Smooth muscle cell (in vitro differentiated cells): Measurements from ENCODE around the gene APBA2. TPM values are rescaled to one million over a fixed set of nuclear protein-coding genes. Genes with fewer than 3 reads are reported as not detected.

ENCODE experiments used
- DNase-seq: peaks from one replicate; lab custom pipeline; 2025; ENCODE audit not compliant: unreplicated experiment; lab: John Stamatoyannopoulos, UW
- H2AFZ ChIP-seq: fragments of 200-600 bp; sonication (generic); 2 replicates; pipeline ENCODE4 v1.6.0; 2016; ENCODE audit warnings: antibody characterized with exemption, low read depth, mild to moderate bottlenecking
- H3F3A ChIP-seq: fragments of 200-600 bp; sonication (generic); 2 replicates; pipeline ENCODE4 v1.6.0; 2017; ENCODE audit warnings: antibody characterized with exemption, low read depth
- H3K27ac ChIP-seq: fragments of 200-600 bp; sonication (generic); 2 replicates; pipeline ENCODE4 v1.5.1; 2016; ENCODE audit warnings: low read depth, mild to moderate bottlenecking
- H3K27me3 ChIP-seq: fragments of 200-600 bp; sonication (generic); 2 replicates; pipeline ENCODE4 v1.6.1; 2016; ENCODE audit warnings: low read depth, mild to moderate bottlenecking
- H3K36me3 ChIP-seq: fragments of 200-600 bp; sonication (generic); 2 replicates; pipeline ENCODE4 v1.5.1; 2016; ENCODE audit warnings: low read depth
- H3K4me1 ChIP-seq: fragments of 200-600 bp; sonication (generic); 2 replicates; pipeline ENCODE4 v1.5.1; 2016; ENCODE audit warnings: low read depth
- H3K4me2 ChIP-seq: fragments of 200-600 bp; sonication (generic); 2 replicates; pipeline ENCODE4 v1.6.0; 2016; ENCODE audit warnings: mild to moderate bottlenecking
- H3K4me3 ChIP-seq: fragments of 200-600 bp; sonication (generic); 2 replicates; pipeline ENCODE4 v1.5.1; 2016; ENCODE audit warnings: mild to moderate bottlenecking
- H3K79me2 ChIP-seq: fragments of 200-600 bp; sonication (generic); 2 replicates; pipeline ENCODE4 v1.6.0; 2016; ENCODE audit warnings: low read depth, mild to moderate bottlenecking
- H3K9ac ChIP-seq: fragments of 200-600 bp; sonication (generic); 2 replicates; pipeline ENCODE4 v1.6.0; 2016; ENCODE audit warnings: low read depth
- H3K9me3 ChIP-seq: fragments of 200-600 bp; sonication (generic); replicated peaks from 2 replicates; pipeline ENCODE4 v1.5.1; 2016; ENCODE audit warnings: low read depth
- H4K20me1 ChIP-seq: fragments of 200-600 bp; sonication (generic); 2 replicates; pipeline ENCODE4 v1.6.0; 2016; ENCODE audit warnings: low read depth
- WGBS: methylation state at CpG from one replicate; pipeline ENCODE4 v1.1.7; 2016; ENCODE audit warnings: low lambda C conversion rate; 5-methylcytosine and 5-hydroxymethylcytosine counted together
- polyA plus RNA-seq: library from polyadenylated mRNA; unstranded; fragments of >200 nt; fragmentation: Nextera tagmentation; extraction: Ambion mirVana; gene quantifications from 2 replicates; pipeline ENCODE4 v1.2.1, GENCODE V29; 2016
- total RNA-seq: library from RNA; depleted of rRNA; stranded (reverse); fragments of >200 nt; gene quantifications from 2 replicates; pipeline ENCODE4 v1.2.3, GENCODE V29; 2014
- TF ChIP-seq, protein P1 (sequence below): fragments of 200-600 bp; sonication (generic); IDR thresholded peaks from 2 replicates; pipeline ENCODE4 v1.5.1; 2017; ENCODE audit warnings: borderline replicate concordance, mild to moderate bottlenecking, antibody characterized with exemption; ENCODE audit not compliant: insufficient read depth, poor library complexity, severe bottlenecking

The APBA2 gene
- total and polyA plus RNA-seq, 2 experiments from 2014 or later = 10.2 to 14.9 TPM

DNA sequence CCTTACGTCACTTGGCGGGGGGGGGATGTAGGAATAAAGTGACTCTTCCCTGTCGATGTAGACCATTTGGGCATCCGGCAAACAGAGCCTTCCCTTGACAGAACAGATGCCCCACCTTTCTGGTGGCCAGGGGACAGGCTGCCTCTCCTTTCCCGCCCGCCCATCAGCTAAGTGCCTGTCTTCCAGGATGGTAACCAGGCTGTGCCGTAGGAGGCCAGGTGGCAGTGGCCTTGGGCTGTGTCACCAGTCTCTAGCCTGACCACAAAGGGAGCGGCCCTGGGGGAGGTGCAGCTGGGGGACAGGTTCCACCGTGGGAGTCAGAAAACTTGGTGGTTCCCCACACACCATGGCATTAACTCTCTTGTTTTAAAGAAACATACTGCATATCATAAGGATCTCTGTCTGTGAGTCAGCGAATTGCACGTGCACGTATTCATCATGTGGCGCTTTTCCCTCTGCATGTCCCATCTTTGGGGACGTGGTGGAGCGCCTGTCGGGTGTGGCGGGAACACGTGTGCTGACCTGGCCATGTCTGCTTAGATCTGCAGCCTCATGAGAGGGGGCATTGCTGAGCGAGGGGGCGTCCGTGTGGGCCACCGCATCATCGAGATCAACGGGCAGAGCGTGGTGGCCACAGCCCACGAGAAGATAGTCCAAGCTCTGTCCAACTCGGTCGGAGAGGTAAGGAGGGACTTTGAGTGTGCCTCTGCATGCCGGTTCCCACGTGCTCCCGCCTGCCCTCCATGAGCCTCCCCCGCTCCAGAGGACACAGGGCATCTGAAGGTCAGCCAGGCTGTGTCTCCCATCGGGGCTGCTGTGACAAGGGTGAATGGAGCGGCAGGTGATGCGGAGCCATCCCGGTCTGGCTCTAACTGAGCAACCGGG lies 227.8 kb downstream of the APBA2 start:
- TF ChIP-seq, protein P1, sequence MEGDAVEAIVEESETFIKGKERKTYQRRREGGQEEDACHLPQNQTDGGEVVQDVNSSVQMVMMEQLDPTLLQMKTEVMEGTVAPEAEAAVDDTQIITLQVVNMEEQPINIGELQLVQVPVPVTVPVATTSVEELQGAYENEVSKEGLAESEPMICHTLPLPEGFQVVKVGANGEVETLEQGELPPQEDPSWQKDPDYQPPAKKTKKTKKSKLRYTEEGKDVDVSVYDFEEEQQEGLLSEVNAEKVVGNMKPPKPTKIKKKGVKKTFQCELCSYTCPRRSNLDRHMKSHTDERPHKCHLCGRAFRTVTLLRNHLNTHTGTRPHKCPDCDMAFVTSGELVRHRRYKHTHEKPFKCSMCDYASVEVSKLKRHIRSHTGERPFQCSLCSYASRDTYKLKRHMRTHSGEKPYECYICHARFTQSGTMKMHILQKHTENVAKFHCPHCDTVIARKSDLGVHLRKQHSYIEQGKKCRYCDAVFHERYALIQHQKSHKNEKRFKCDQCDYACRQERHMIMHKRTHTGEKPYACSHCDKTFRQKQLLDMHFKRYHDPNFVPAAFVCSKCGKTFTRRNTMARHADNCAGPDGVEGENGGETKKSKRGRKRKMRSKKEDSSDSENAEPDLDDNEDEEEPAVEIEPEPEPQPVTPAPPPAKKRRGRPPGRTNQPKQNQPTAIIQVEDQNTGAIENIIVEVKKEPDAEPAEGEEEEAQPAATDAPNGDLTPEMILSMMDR = no peak
- Histone ChIP-seq H2AFZ (no peak overlapping the region), H3K9ac (no peak overlapping the region), H3K4me2 (no peak overlapping the region), H4K20me1 (no peaks in the 10 kb centered on the region), H3K27me3 (no peaks in the 10 kb centered on the region), H3K4me3 (no peak overlapping the region), H3F3A (no peaks in the 10 kb centered on the region), H3K27ac (no peak overlapping the region), H3K4me1 (no peaks in the 10 kb centered on the region), H3K79me2 (no peaks in the 10 kb centered on the region), H3K9me3 (no peaks in the 10 kb centered on the region), H3K36me3 (no peaks in the 10 kb centered on the region)
- 84% methylated on average over 37 of the region's 37 CpGs for WGBS
- no peak for DNase-seq

- Histone ChIP-seq H2AFZ (no peak overlapping the region), H3F3A (no peaks in the 10 kb centered on the region), H3K9me3 (no peaks in the 10 kb centered on the region), H3K4me3 (no peak overlapping the region), H3K4me2 (peak overlapping the region; percentile 90), H3K27me3 (no peaks in the 10 kb centered on the region), H3K36me3 (no peaks in the 10 kb centered on the region), H3K27ac (no peak overlapping the region), H4K20me1 (no peaks in the 10 kb centered on the region), H3K4me1 (no peaks in the 10 kb centered on the region), H3K79me2 (no peaks in the 10 kb centered on the region), H3K9ac (no peak overlapping the region)
- TF ChIP-seq, protein P1 = no peak
- 64% methylated on average over 14 of the region's 18 CpGs for WGBS
- no peak for DNase-seq
Observed at GRCh38 chr15:29114221-29115092, 228.7 kb downstream of the APBA2 start.

DNA sequence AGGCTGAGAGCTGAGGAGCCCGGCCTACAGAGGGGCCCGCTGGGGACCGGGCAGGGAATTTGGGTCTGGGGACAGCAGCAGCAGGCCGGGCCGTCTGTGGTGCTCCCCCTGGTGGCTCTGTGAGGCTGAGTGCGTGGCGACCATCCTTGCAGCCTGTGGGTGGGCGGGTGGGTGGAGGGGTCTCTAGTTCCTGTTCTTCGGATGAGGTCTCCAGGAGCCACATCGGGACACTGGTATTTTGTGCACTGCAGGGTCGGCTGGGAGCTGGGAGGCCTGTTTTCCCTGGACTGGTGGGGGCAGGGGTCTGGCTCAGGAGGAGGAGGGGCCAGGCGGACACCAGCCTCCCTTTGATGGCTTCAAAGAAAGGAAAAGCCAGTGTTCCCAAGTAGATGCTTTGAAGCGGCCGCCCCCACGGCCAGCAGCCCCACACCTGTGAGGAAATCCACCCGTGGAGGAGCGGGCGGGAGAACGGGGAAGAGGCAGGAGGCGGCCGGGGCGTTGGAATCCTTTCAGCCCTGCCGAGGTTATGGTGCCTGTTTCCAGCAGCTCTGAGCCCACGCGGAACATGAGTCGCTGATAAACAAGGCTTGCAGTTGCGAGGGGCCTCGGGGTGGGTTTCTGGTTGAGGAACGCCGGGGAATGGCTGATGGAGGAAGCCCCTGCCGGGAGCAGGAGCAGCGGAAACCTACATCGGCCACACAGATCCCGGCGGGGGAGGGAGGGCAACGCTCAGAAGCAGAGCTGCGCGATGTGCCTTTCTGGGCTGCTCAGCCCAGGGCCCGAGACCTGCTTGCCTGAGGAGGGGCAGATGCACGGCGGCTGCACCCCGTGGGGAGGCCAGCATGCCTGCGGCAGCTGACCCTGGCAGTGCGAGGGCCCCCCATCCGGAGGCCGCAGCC lies 229.6 kb downstream of the APBA2 start:
- H3K27me3 ChIP-seq = no peaks in the 10 kb centered on the region
- WGBS = 8% methylated on average over 38 of the region's 46 CpGs

More for the DNA sequence above, 229.6 kb downstream of the APBA2 start:
- Histone ChIP-seq H2AFZ (peak overlapping the region; percentile 83), H3K4me1 (no peaks in the 10 kb centered on the region), H3K9ac (no peak overlapping the region), H3K9me3 (no peaks in the 10 kb centered on the region), H3K27ac (peak overlapping the region; percentile 52), H3K4me2 (peak overlapping the region; percentile 90), H3K4me3 (peak overlapping the region; percentile 48), H3F3A (no peaks in the 10 kb centered on the region), H4K20me1 (no peaks in the 10 kb centered on the region), H3K79me2 (no peaks in the 10 kb centered on the region), H3K36me3 (no peaks in the 10 kb centered on the region)
- peak; percentile 30 for DNase-seq
- TF ChIP-seq, protein P1 = peak; percentile 54
